Vagina (tissue), 2 donors: Measurements from ENCODE around the gene PTPRN2. TPM values are rescaled to one million over a fixed set of nuclear protein-coding genes. Genes with fewer than 3 reads are reported as not detected.
"Not testable (repeated sequence)": the region's sequence is repeated elsewhere in the genome, so short reads cannot be mapped to it uniquely, and the experiment has no call there.

Experiments
- DNase-seq, 2 donors: peaks; one replicate each; pipeline ENCODE4 v3.0.0-alpha.2; 2017; ENCODE audit errors: extremely low spot score in 2 of 2
- H3K27ac ChIP-seq: fragments of 200-600 bp; sonication (generic); one replicate; pipeline ENCODE4 v1.5.1; 2019
- H3K27me3 ChIP-seq: fragments of 200-600 bp; sonication (generic); one replicate; pipeline ENCODE4 v1.5.1; 2019
- H3K36me3 ChIP-seq, 2 donors: fragments of 200-600 bp; sonication (generic); one replicate each; pipeline ENCODE4 v1.5.1; 2017 to 2019
- H3K4me1 ChIP-seq: fragments of 200-600 bp; sonication (generic); one replicate; pipeline ENCODE4 v1.5.1; 2019
- H3K4me3 ChIP-seq, 2 donors: fragments of 200-600 bp; sonication (generic); 1 replicate in 1 of 2; 2 replicates in 1 of 2; pipeline ENCODE4 v1.5.1; 2016 to 2019
- H3K9me3 ChIP-seq: fragments of 200-600 bp; sonication (generic); one replicate; pipeline ENCODE4 v1.5.1; 2019
- CTCF ChIP-seq, 3 experiments: fragments of 450-650 bp in 2 of 3; fragments of 200-600 bp in 1 of 3; sonication (generic) in 1 of 3; IDR thresholded peaks; one replicate each; pipeline ENCODE4 v1.5.1; 2017 to 2019; ENCODE audit warnings: antibody characterized with exemption in 3 of 3, mild to moderate bottlenecking in 2 of 3, moderate library complexity in 2 of 3
- POLR2A ChIP-seq, 2 donors: fragments of 450-650 bp; IDR thresholded peaks; one replicate each; pipeline ENCODE4 v1.6.1; 2017; ENCODE audit warnings: antibody characterized with exemption in 2 of 2, mild to moderate bottlenecking in 2 of 2, moderate library complexity in 2 of 2
- POLR2AphosphoS5 ChIP-seq, 2 donors: sonication (generic); formaldehyde crosslinking; IDR thresholded peaks; one replicate each; pipeline ENCODE4 v1.9.0; 2017; ENCODE audit warnings: antibody characterized with exemption in 2 of 2, mild to moderate bottlenecking in 2 of 2, low read depth in 1 of 2; ENCODE audit not compliant: insufficient read depth in 1 of 2
- intact Hi-C: fragments of 100-400 bp; cut with DNase I; formaldehyde crosslinking; loops from one replicate; pipeline ENCODE4 v1.15.1; 2023
- total RNA-seq: library from RNA; depleted of rRNA; stranded (reverse); fragments of >200 nt; gene quantifications from one replicate; pipeline ENCODE4 v1.2.3, GENCODE V29; 2016

Gene PTPRN2
- total RNA-seq, 1 donor from 2014 or later = 7.4 TPM

GRCh38 chr7:158431055-158431940 lies 156.3 kb downstream of the PTPRN2 start:
- Histone ChIP-seq H3K27ac (peak overlapping the region; percentile 29), H3K9me3 (no peaks in the 10 kb centered on the region), H3K4me1 (peaks cover 11% of the 10 kb centered on the region), H3K36me3 (no peaks in the 10 kb centered on the region), H3K27me3 (no peaks in the 10 kb centered on the region), H3K4me3 (no peak overlapping the region)
- no peak for TF ChIP-seq POLR2AphosphoS5 (IDR thresholded peaks at IDR 0.05; ENCODE audit: insufficient read depth in 1 of 2, low read depth in 1 of 2)
- TF ChIP-seq POLR2A (IDR thresholded peaks at IDR 0.05) = no peak
- no peak for DNase-seq
- intact Hi-C loops = no loop called here

DNA sequence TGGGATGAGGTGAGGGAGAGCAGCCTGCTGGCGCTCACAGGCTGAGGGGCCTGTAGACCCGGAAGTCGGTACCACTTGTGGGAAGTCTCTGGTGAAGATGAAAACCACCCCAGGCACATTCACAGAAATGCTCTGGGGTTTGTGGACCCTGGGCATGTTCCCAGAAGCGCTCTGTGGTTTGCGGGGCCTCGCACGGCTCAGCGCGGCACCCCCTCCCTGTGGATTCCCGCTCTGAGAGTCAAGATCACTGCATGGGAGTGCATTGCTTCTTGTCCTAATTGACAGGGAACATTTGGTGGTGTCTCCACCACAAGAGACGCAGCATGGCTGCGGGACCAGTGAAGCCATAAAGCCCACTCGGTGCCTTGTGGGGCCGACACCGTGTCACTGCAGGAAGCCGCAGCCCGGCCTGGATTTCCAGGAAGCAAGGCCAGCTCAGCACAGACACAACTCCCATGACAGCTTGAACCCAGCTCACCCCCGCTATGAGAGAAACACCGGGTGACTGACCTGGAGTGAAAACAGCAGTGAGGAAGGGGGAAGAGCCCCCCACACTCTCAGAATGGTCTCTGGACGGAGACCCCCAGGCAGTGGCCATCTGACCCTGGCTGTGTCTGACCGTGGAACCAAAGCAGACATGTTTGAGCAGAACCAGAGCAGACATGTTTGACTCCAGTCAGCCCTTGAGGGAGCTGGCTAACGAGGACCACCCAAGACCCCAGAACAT lies 157.2 kb downstream of the PTPRN2 start:
- DNase-seq = no peak
- no peak overlapping the region for H3K4me3 ChIP-seq
- H3K9me3 ChIP-seq = no peaks in the 10 kb centered on the region
- TF ChIP-seq POLR2A (IDR thresholded peaks at IDR 0.05) (no peak), POLR2AphosphoS5 (IDR thresholded peaks at IDR 0.05; ENCODE audit: insufficient read depth in 1 of 2, low read depth in 1 of 2) (no peak), CTCF (IDR thresholded peaks at IDR 0.05) (no peak)
- no peaks in the 10 kb centered on the region for H3K36me3 ChIP-seq
- no peaks in the 10 kb centered on the region for H3K27me3 ChIP-seq
- intact Hi-C loops = no loop called here
- H3K27ac ChIP-seq = no peak overlapping the region
- peaks cover 11% of the 10 kb centered on the region for H3K4me1 ChIP-seq

DNA sequence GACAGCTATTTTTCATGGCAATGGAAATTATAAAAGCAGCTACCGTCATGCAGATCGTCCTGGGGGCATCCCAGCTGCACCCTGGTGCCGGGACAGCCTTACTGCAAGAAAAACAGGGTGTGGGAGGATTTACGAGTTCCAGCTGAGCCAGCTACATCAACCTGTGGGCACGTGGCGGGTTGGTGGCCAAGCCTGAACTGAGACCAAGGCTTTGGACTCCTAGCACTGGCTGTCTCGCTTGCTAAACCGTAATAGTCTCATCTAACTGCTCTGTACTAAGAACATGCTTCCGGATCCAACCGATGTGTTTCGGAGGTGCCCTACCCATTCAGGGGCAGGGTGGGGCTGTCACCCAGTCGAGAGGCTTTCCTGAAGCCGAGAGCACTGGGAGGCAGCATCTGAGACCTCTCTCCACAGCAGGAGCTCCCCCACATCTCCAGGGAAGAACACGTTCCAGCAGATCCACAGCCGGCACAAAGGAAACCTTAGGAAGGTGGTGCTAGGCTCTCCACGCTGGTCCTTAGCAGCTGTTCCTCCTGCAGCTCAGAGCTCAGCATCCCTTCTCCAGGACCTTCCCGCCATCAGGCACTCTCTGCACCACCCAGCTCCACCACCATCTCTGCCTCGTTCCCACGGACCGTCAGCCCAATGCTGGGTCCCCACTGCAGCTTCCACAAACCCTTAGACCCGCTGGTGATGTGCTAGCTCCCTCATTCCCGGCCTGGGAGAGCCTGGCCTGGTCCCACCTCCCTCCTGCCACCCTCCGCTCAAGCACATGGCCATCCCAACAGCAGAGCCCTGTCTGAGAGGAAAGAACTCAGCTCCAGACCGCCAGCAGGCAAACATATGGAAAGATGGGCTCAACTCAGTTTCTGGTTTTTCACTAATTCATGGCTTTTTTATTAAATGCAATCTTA lies 158.5 kb downstream of the PTPRN2 start:
- DNase-seq = no peak
- intact Hi-C loops = no loop called here
- Histone ChIP-seq H3K4me1 (peaks cover 11% of the 10 kb centered on the region), H3K27ac (no peak overlapping the region), H3K27me3 (no peaks in the 10 kb centered on the region), H3K36me3 (no peaks in the 10 kb centered on the region), H3K4me3 (no peak overlapping the region), H3K9me3 (no peaks in the 10 kb centered on the region)
- TF ChIP-seq CTCF (IDR thresholded peaks at IDR 0.05) (no peak), POLR2AphosphoS5 (IDR thresholded peaks at IDR 0.05; ENCODE audit: insufficient read depth in 1 of 2, low read depth in 1 of 2) (no peak), POLR2A (IDR thresholded peaks at IDR 0.05) (no peak)

DNA sequence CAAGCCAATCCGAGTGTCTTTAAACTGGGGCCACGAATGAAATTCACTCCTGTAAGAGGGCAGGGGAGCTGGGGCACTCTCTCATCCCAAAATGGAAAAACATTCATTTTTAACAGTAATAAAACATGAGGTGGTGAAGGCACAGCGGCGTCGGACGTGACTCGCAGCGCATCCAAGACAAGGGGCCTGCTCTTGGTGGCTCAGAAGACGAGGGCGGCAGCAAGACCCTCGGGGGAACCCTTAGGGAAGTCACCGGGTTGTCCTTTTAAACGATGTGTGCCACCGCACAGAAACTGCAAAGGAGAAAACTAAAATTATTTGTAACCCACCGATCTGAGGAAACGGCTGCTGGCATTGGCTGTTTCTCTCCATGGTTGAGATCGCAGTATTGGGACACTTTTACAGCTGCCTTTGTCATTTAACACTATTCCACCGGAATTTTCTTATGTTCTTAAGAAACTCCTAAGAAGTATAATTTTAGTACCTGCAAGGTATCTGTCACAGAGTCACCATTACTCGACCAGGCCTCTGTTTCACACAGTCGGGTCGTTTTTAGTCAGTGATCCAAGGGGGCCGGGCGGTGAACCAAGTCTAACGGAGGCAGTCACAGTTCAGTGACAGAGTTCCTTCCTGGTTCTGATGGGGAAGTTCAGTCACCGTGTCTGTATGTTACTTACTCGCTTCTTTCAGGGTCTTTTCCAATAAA lies 159.3 kb downstream of the PTPRN2 start:
- peaks cover 11% of the 10 kb centered on the region for H3K4me1 ChIP-seq
- H3K27me3 ChIP-seq = no peaks in the 10 kb centered on the region
- no peak for DNase-seq
- H3K27ac ChIP-seq = no peak overlapping the region
- TF ChIP-seq POLR2AphosphoS5 (IDR thresholded peaks at IDR 0.05; ENCODE audit: insufficient read depth in 1 of 2, low read depth in 1 of 2) = no peak
- TF ChIP-seq CTCF (IDR thresholded peaks at IDR 0.05) = no peak
- no peak for TF ChIP-seq POLR2A (IDR thresholded peaks at IDR 0.05)
- H3K9me3 ChIP-seq = no peaks in the 10 kb centered on the region
- no peaks in the 10 kb centered on the region for H3K36me3 ChIP-seq
- H3K4me3 ChIP-seq = no peak overlapping the region
- intact Hi-C loops = no loop called here

DNA sequence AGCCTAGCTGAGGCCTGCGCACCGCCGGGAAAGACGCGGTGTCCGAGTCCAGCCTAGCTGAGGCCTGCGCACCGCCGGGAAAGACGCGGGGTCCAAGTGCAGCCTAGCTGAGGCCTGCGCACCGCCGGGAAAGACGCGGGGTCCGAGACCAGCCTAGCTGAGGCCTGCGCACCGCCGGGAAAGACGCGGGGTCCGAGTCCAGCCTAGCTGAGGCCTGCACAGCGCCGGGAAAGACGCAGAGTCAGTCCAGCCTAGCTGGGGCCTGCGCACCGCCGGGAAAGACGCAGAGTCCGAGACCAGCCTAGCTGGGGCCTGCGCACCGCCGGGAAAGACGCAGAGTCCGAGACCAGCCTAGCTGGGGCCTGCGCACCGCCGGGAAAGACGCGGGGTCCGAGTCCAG lies 161.9 kb downstream of the PTPRN2 start:
- H3K4me3 ChIP-seq, H3K4me1 ChIP-seq, H3K27ac ChIP-seq, H3K9me3 ChIP-seq, intact Hi-C loops, DNase-seq, H3K27me3 ChIP-seq, H3K36me3 ChIP-seq: not testable (repeated sequence)
